Astrocyte (in vitro differentiated cells and primary cell): ENCODE measurements around the gene SPTLC3. TPM values are rescaled to one million over a fixed set of nuclear protein-coding genes. Genes with fewer than 3 reads are reported as not detected.

Experiments
- DNase-seq: peaks from one replicate; pipeline ENCODE4 v3.0.0-alpha.2; 2010; ENCODE audit warnings: low read depth
- FAIRE-seq: peaks from 2 replicates; lab custom pipeline; 2011; peaks lifted over from hg19 to GRCh38; lab: Jason Lieb, UNC
- H2AFZ ChIP-seq: 2 replicates; pipeline ENCODE4 v1.6.0; 2012; ENCODE audit warnings: low read depth, low read length, inconsistent platforms
- H3K27ac ChIP-seq: 2 replicates; pipeline ENCODE4 v1.5.1; 2011; ENCODE audit warnings: low read depth, low read length, inconsistent platforms
- H3K27me3 ChIP-seq: 2 replicates; pipeline ENCODE4 v1.6.0; 2011; ENCODE audit warnings: low read length, inconsistent platforms; ENCODE audit not compliant: insufficient read depth
- H3K36me3 ChIP-seq: 2 replicates; pipeline ENCODE4 v1.5.1; 2011; ENCODE audit warnings: low read length, inconsistent platforms; ENCODE audit not compliant: insufficient read depth
- H3K4me1 ChIP-seq: 2 replicates; pipeline ENCODE4 v1.5.1; 2011; ENCODE audit warnings: low read length, inconsistent platforms; ENCODE audit not compliant: insufficient read depth
- H3K4me2 ChIP-seq: 2 replicates; pipeline ENCODE4 v1.6.0; 2012; ENCODE audit warnings: low read length, inconsistent platforms
- H3K4me3 ChIP-seq: 2 replicates; pipeline ENCODE4 v1.5.1; 2011; ENCODE audit warnings: low read depth, mild to moderate bottlenecking, low read length, inconsistent platforms; ENCODE audit not compliant: insufficient read depth
- H3K79me2 ChIP-seq: 2 replicates; pipeline ENCODE4 v1.6.0; 2012; ENCODE audit warnings: mild to moderate bottlenecking, low read length, inconsistent platforms; ENCODE audit not compliant: insufficient read depth
- H3K9ac ChIP-seq: 2 replicates; pipeline ENCODE4 v1.6.0; 2012; ENCODE audit warnings: mild to moderate bottlenecking, low read length, inconsistent platforms
- H3K9me3 ChIP-seq: 2 replicates; pipeline ENCODE4 v1.5.1; 2012; ENCODE audit warnings: low read depth, mild to moderate bottlenecking, low read length, inconsistent platforms; ENCODE audit not compliant: insufficient read depth
- H4K20me1 ChIP-seq: 2 replicates; pipeline ENCODE4 v1.6.0; 2012; ENCODE audit warnings: low read length, inconsistent platforms; ENCODE audit not compliant: insufficient read depth
- H3K27ac Mint-ChIP-seq: one replicate; pipeline ENCODE4 v1.8.0; 2021; ENCODE audit warnings: mild to moderate bottlenecking, mixed read lengths; ENCODE audit not compliant: unreplicated experiment
- H3K27me3 Mint-ChIP-seq: one replicate; pipeline ENCODE4 v1.8.0; 2021; ENCODE audit warnings: low read depth, mixed read lengths; ENCODE audit not compliant: unreplicated experiment
- H3K36me3 Mint-ChIP-seq: one replicate; pipeline ENCODE4 v1.8.0; 2021; ENCODE audit warnings: low read depth, mixed read lengths; ENCODE audit not compliant: unreplicated experiment
- H3K4me1 Mint-ChIP-seq: one replicate; pipeline ENCODE4 v1.8.0; 2021; ENCODE audit warnings: low read depth, mixed read lengths; ENCODE audit not compliant: unreplicated experiment
- H3K4me3 Mint-ChIP-seq: one replicate; pipeline ENCODE4 v1.8.0; 2021; ENCODE audit warnings: mild to moderate bottlenecking, moderate library complexity, mixed read lengths; ENCODE audit not compliant: unreplicated experiment
- H3K9me3 Mint-ChIP-seq: one replicate; pipeline ENCODE4 v1.8.0; 2021; ENCODE audit warnings: mild to moderate bottlenecking, mixed read lengths; ENCODE audit not compliant: unreplicated experiment
- EZH2 ChIP-seq: IDR thresholded peaks from 2 replicates; pipeline ENCODE4 v1.6.1; 2012; ENCODE audit warnings: mild to moderate bottlenecking, low read length, inconsistent platforms; ENCODE audit not compliant: insufficient read depth
- total RNA-seq: library from RNA; stranded (reverse); gene quantifications from 2 replicates; pipeline ENCODE4 v1.2.1, GENCODE V29; 2021
- TF ChIP-seq, protein P1 (sequence below): IDR thresholded peaks from 2 replicates; pipeline ENCODE4 v1.5.1; 2011; ENCODE audit warnings: low read depth, mild to moderate bottlenecking, inconsistent platforms, low read length, moderate library complexity; ENCODE audit not compliant: insufficient read depth

SPTLC3 gene
- total RNA-seq, 1 donor from 2014 or later: 5.7 TPM

DNA sequence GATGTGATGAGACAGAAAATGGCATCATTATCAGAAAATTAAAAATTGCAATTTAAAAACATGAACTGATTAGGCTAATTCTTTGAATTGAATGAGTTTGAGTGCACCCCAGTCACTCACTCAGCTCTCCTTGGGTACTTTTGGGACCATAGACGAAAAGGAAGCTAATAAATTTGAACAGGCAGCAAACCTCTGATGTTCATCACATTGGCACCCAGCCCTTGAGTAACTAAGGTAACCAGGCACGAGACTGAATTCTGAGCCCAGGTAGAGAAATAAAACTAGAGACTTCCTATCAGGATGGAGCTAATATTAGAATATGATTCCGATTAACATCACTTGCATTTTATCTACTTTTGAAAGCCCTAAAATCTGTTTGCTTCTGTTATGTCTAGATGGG lies 131.4 kb downstream of the SPTLC3 start:
- Mint-ChIP-seq H3K27ac (no peak overlapping the region), H3K4me3 (no peak overlapping the region), H3K4me1 (peaks cover 4% of the 10 kb centered on the region), H3K27me3 (peaks cover 7% of the 10 kb centered on the region), H3K36me3 (no peaks in the 10 kb centered on the region), H3K9me3 (no peaks in the 10 kb centered on the region)
- Histone ChIP-seq H4K20me1 (no peaks in the 10 kb centered on the region), H3K4me3 (no peak overlapping the region), H2AFZ (no peak overlapping the region), H3K27me3 (no peaks in the 10 kb centered on the region), H3K4me1 (no peaks in the 10 kb centered on the region), H3K27ac (no peak overlapping the region), H3K36me3 (no peaks in the 10 kb centered on the region), H3K9me3 (no peaks in the 10 kb centered on the region), H3K9ac (no peak overlapping the region), H3K4me2 (no peak overlapping the region), H3K79me2 (no peaks in the 10 kb centered on the region)
- TF ChIP-seq EZH2: no peak
- TF ChIP-seq, protein P1, sequence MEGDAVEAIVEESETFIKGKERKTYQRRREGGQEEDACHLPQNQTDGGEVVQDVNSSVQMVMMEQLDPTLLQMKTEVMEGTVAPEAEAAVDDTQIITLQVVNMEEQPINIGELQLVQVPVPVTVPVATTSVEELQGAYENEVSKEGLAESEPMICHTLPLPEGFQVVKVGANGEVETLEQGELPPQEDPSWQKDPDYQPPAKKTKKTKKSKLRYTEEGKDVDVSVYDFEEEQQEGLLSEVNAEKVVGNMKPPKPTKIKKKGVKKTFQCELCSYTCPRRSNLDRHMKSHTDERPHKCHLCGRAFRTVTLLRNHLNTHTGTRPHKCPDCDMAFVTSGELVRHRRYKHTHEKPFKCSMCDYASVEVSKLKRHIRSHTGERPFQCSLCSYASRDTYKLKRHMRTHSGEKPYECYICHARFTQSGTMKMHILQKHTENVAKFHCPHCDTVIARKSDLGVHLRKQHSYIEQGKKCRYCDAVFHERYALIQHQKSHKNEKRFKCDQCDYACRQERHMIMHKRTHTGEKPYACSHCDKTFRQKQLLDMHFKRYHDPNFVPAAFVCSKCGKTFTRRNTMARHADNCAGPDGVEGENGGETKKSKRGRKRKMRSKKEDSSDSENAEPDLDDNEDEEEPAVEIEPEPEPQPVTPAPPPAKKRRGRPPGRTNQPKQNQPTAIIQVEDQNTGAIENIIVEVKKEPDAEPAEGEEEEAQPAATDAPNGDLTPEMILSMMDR: no peak
- DNase-seq (no peak), FAIRE-seq (no peak)

GRCh38 chr20:13140775-13141174 lies 132.0 kb downstream of the SPTLC3 start:
- Mint-ChIP-seq H3K27me3 (peaks cover 7% of the 10 kb centered on the region), H3K4me1 (peaks cover 4% of the 10 kb centered on the region), H3K27ac (no peak overlapping the region), H3K4me3 (no peak overlapping the region), H3K9me3 (no peaks in the 10 kb centered on the region), H3K36me3 (no peaks in the 10 kb centered on the region)
- H3K4me1 ChIP-seq: no peaks in the 10 kb centered on the region
- FAIRE-seq (no peak), DNase-seq (no peak)
- H3K27me3 ChIP-seq: no peaks in the 10 kb centered on the region
- no peak overlapping the region for H2AFZ ChIP-seq
- H4K20me1 ChIP-seq: no peaks in the 10 kb centered on the region
- no peaks in the 10 kb centered on the region for H3K79me2 ChIP-seq
- H3K9ac ChIP-seq: no peak overlapping the region
- H3K4me2 ChIP-seq: no peak overlapping the region
- H3K27ac ChIP-seq: no peak overlapping the region
- no peak overlapping the region for H3K4me3 ChIP-seq
- H3K9me3 ChIP-seq: no peaks in the 10 kb centered on the region
- no peaks in the 10 kb centered on the region for H3K36me3 ChIP-seq
- TF ChIP-seq EZH2: no peak
- TF ChIP-seq, protein P1: no peak

GRCh38 chr20:13141546-13141945 lies 132.8 kb downstream of the SPTLC3 start:
- no peak overlapping the region for H3K27ac Mint-ChIP-seq
- no peaks in the 10 kb centered on the region for H3K79me2 ChIP-seq
- no peak overlapping the region for H3K4me3 ChIP-seq

More at GRCh38 chr20:13141546-13141945, 132.8 kb downstream of the SPTLC3 start:
- H3K9me3 Mint-ChIP-seq: no peaks in the 10 kb centered on the region
- peaks cover 7% of the 10 kb centered on the region for H3K27me3 Mint-ChIP-seq
- Histone ChIP-seq H3K9me3 (no peaks in the 10 kb centered on the region), H3K4me2 (no peak overlapping the region), H3K4me1 (no peaks in the 10 kb centered on the region), H2AFZ (no peak overlapping the region), H3K27ac (no peak overlapping the region), H3K27me3 (no peaks in the 10 kb centered on the region), H4K20me1 (no peaks in the 10 kb centered on the region), H3K36me3 (no peaks in the 10 kb centered on the region), H3K9ac (no peak overlapping the region)
- no peaks in the 10 kb centered on the region for H3K36me3 Mint-ChIP-seq
- DNase-seq: no peak
- TF ChIP-seq, protein P1: no peak
- no peak for TF ChIP-seq EZH2
- no peak for FAIRE-seq
- peaks cover 4% of the 10 kb centered on the region for H3K4me1 Mint-ChIP-seq
- no peak overlapping the region for H3K4me3 Mint-ChIP-seq
